Fibroblast of the conjunctiva (primary cell): ENCODE results near the gene IFI6.
"Not testable (repeated sequence)": the region's sequence is repeated elsewhere in the genome, so short reads cannot be mapped to it uniquely, and the experiment has no call there.

Experiments
- DNase-seq: peaks from one replicate; pipeline ENCODE4 v3.0.0-alpha.2; 2010; ENCODE audit warnings: low read depth

Gene IFI6

GRCh38 chr1:27650171-27650538 is 21.8 kb downstream of the IFI6 start:
- DNase-seq: no peak

GRCh38 chr1:27649306-27649635 is 22.7 kb downstream of the IFI6 start:
- no peak for DNase-seq

- DNase-seq: no peak
Observed at GRCh38 chr1:27648602-27649305, 23.2 kb downstream of the IFI6 start.

- DNase-seq: no peak
Observed at GRCh38 chr1:27647328-27647727, 24.7 kb downstream of the IFI6 start.

- DNase-seq: no peak
Observed at GRCh38 chr1:27646676-27647075, 25.3 kb downstream of the IFI6 start.

GRCh38 chr1:27645071-27645415 is 26.9 kb downstream of the IFI6 start:
- DNase-seq: no peak

GRCh38 chr1:27644369-27645070 is 27.5 kb downstream of the IFI6 start:
- no peak for DNase-seq

- DNase-seq: no peak
Observed at GRCh38 chr1:27643600-27644368, 28.2 kb downstream of the IFI6 start.

- not testable (repeated sequence) for DNase-seq
Observed at GRCh38 chr1:27640514-27640913, 31.5 kb downstream of the IFI6 start.

GRCh38 chr1:27638805-27639204 is 33.2 kb downstream of the IFI6 start:
- DNase-seq: no peak

- no peak for DNase-seq
Observed at GRCh38 chr1:27638047-27638734, 33.8 kb downstream of the IFI6 start.

GRCh38 chr1:27635396-27636142 is 36.4 kb downstream of the IFI6 start:
- no peak for DNase-seq

GRCh38 chr1:27634985-27635367 is 37.0 kb downstream of the IFI6 start, which contains the start of gene FGR:
FGR (minus strand) TSS chr1:27635185; CDS start chr1:27623916, 11,269 bp downstream.
- DNase-seq: no peak

- DNase-seq: no peak
Observed at GRCh38 chr1:27634177-27634984, 37.6 kb downstream of the IFI6 start.

- no peak for DNase-seq
Observed at GRCh38 chr1:27633640-27634176, 38.3 kb downstream of the IFI6 start.

GRCh38 chr1:27633298-27633610 is 38.7 kb downstream of the IFI6 start:
- DNase-seq: no peak

- no peak for DNase-seq
Observed at GRCh38 chr1:27632387-27633297, 39.4 kb downstream of the IFI6 start.

GRCh38 chr1:27630859-27631491 is 41.0 kb downstream of the IFI6 start:
- DNase-seq: no peak

GRCh38 chr1:27628712-27629111 is 43.3 kb downstream of the IFI6 start:
- DNase-seq: no peak
